HCT116 (cell line): ENCODE results near the gene ALCAM. TPM values are rescaled to one million over a fixed set of nuclear protein-coding genes. Genes with fewer than 3 reads are reported as not detected.

ENCODE experiments used
- ATAC-seq: fragments of 200-7000 bp; cut with Tn5 transposase; 2 replicates; pipeline ENCODE4 v1.9.1; 2020; ENCODE audit warnings: mild to moderate bottlenecking, moderate library complexity
- BruUV-seq: library from RNA; stranded (reverse); fragments of 400-500 nt; replicated peaks from 2 replicates; lab custom pipeline; 2021; lab: Mats Ljungman, UMichigan
- CTCF ChIA-PET: fragments of 300-600 bp; sonication (Branson Sonifier 250); formaldehyde crosslinking; loops from one replicate; lab custom pipeline; 2021; ENCODE audit warnings: antibody characterized with exemption; lab: Charles Lee
- POLR2A ChIA-PET: fragments of 300-600, 350-600 bp; sonication (Branson Sonifier 250); formaldehyde crosslinking; loops from one replicate; lab custom pipeline; 2021; ENCODE audit warnings: antibody characterized with exemption; lab: Charles Lee
- RAD21 ChIA-PET, 2 experiments: fragments of 300-600 bp; sonication (Branson Sonifier 250); formaldehyde crosslinking; loops; one replicate each; lab custom pipeline; 2023; ENCODE audit warnings: low total read pairs in 2 of 2; ENCODE audit not compliant: uncharacterized antibody in 2 of 2, unreplicated experiment in 2 of 2, low non-redundant PET in 1 of 2; lab: Charles Lee
- DNase-seq: peaks from one replicate; pipeline ENCODE4 v3.0.0-alpha.2; 2010; ENCODE audit warnings: low read depth, low spot score
- H2AFZ ChIP-seq: fragments of 200-600 bp; shearing (Covaris generic), sonication (generic); 2 replicates; pipeline ENCODE4 v1.6.1; 2017; ENCODE audit warnings: low read depth, mixed run types, mixed read lengths, antibody characterized with exemption, low read length; ENCODE audit not compliant: poor library complexity, severe bottlenecking
- H3K27ac ChIP-seq: 2 replicates; pipeline ENCODE4 v1.5.1; 2012; ENCODE audit warnings: low read depth, low read length
- H3K27me3 ChIP-seq: fragments of 200-600 bp; sonication (generic); 2 replicates; pipeline ENCODE4 v1.6.1; 2016; ENCODE audit warnings: mixed run types, low read length, mixed read lengths; ENCODE audit not compliant: insufficient read depth
- H3K36me3 ChIP-seq, 2 experiments: fragments of 200-500 bp in 1 of 2; fragments of 200-600 bp in 1 of 2; sonication (Bioruptor generic) in 1 of 2; sonication (generic) in 1 of 2; 2 replicates each; pipeline versions ENCODE4 v1.5.1 to v1.6.1; 2014 to 2016; ENCODE audit warnings: low read length in 2 of 2, inconsistent platforms in 1 of 2, mixed read lengths in 1 of 2, mixed run types in 1 of 2; ENCODE audit not compliant: insufficient read depth in 2 of 2, control insufficient read depth in 1 of 2
- H3K4me1 ChIP-seq, 2 experiments: fragments of 200-600 bp in 1 of 2; sonication (generic) in 1 of 2; 2 replicates each; pipeline versions ENCODE4 v1.5.1 to v1.6.1; 2012 to 2017; ENCODE audit warnings: low read length in 2 of 2, inconsistent platforms in 1 of 2, mild to moderate bottlenecking in 1 of 2, mixed read lengths in 1 of 2, mixed run types in 1 of 2, moderate library complexity in 1 of 2; ENCODE audit not compliant: insufficient read depth in 2 of 2, control insufficient read depth in 1 of 2
- H3K4me2 ChIP-seq: fragments of 200-600 bp; sonication (generic); 2 replicates; pipeline ENCODE4 v1.6.1; 2017; ENCODE audit warnings: mixed run types, low read length, mixed read lengths
- H3K4me3 ChIP-seq, 2 experiments: fragments of 200-600 bp in 1 of 2; sonication (generic) in 1 of 2; replicated peaks in 1 of 2; 2 replicates each; pipeline ENCODE4 v1.5.1; 2011 to 2016; ENCODE audit warnings: low read length in 2 of 2, control low read depth in 1 of 2, low read depth in 1 of 2, mild to moderate bottlenecking in 1 of 2, mixed read lengths in 1 of 2, mixed run types in 1 of 2
- H3K79me2 ChIP-seq: fragments of 200-600 bp; sonication (generic); 2 replicates; pipeline ENCODE4 v1.6.1; 2017; ENCODE audit warnings: mild to moderate bottlenecking, mixed run types, low read length, moderate library complexity, mixed read lengths; ENCODE audit not compliant: insufficient read depth
- H3K9ac ChIP-seq: fragments of 200-600 bp; sonication (generic); 2 replicates; pipeline ENCODE4 v1.6.1; 2016; ENCODE audit warnings: low read length, mixed read lengths
- H3K9me2 ChIP-seq: fragments of 200-600 bp; sonication (generic), shearing (Covaris generic); 2 replicates; pipeline ENCODE4 v1.6.1; 2017; ENCODE audit warnings: mixed run types, mild to moderate bottlenecking, moderate library complexity; ENCODE audit not compliant: insufficient read depth
- H3K9me3 ChIP-seq, 2 experiments: fragments of 200-500 bp in 1 of 2; fragments of 200-600 bp in 1 of 2; sonication (Bioruptor generic) in 1 of 2; sonication (generic) in 1 of 2; 2 replicates each; pipeline ENCODE4 v1.6.1; 2014 to 2017; ENCODE audit warnings: low read length in 2 of 2, mixed read lengths in 2 of 2, inconsistent platforms in 1 of 2, low read depth in 1 of 2, mild to moderate bottlenecking in 1 of 2, mixed run types in 1 of 2, moderate library complexity in 1 of 2; ENCODE audit not compliant: control insufficient read depth in 1 of 2, insufficient read depth in 1 of 2
- H4K20me1 ChIP-seq: fragments of 200-600 bp; sonication (generic), shearing (Covaris generic); 2 replicates; pipeline ENCODE4 v1.6.1; 2017; ENCODE audit warnings: mixed run types, mild to moderate bottlenecking, moderate library complexity; ENCODE audit not compliant: insufficient read depth
- ATF3 ChIP-seq: IDR thresholded peaks from 2 replicates; pipeline ENCODE4 v1.6.1; 2012
- EGR1 ChIP-seq: IDR thresholded peaks from 2 replicates; pipeline ENCODE4 v1.6.1; 2012; ENCODE audit warnings: low read depth
- ELF1 ChIP-seq: IDR thresholded peaks from 2 replicates; pipeline ENCODE4 v1.6.1; 2012; ENCODE audit warnings: low read depth, borderline replicate concordance
- EZH2phosphoT487 ChIP-seq: fragments of 200-600 bp; IDR thresholded peaks from 2 replicates; pipeline ENCODE4 v1.6.1; 2018; ENCODE audit warnings: antibody characterized with exemption, borderline replicate concordance
- FOSL1 ChIP-seq: IDR thresholded peaks from 2 replicates; pipeline ENCODE4 v1.6.1; 2012; ENCODE audit warnings: low read depth
- MAX ChIP-seq: IDR thresholded peaks from 2 replicates; pipeline ENCODE4 v1.6.1; 2012
- POLR2AphosphoS5 ChIP-seq: IDR thresholded peaks from 2 replicates; pipeline ENCODE4 v1.6.1; 2011; ENCODE audit warnings: mild to moderate bottlenecking, low read depth, low read length, moderate library complexity
- RAD21 ChIP-seq: IDR thresholded peaks from 2 replicates; pipeline ENCODE4 v1.6.1; 2012; ENCODE audit warnings: low read depth, mild to moderate bottlenecking
- SRF ChIP-seq: IDR thresholded peaks from 2 replicates; pipeline ENCODE4 v1.6.1; 2012; ENCODE audit warnings: low read depth
- TCF7L2 ChIP-seq: IDR thresholded peaks from 2 replicates; pipeline ENCODE4 v1.7.0; 2011; ENCODE audit warnings: borderline replicate concordance, inconsistent platforms; ENCODE audit not compliant: insufficient read depth, insufficient read length; ENCODE audit errors: extremely low read depth
- YY1 ChIP-seq: IDR thresholded peaks from 2 replicates; pipeline ENCODE4 v1.6.1; 2011; ENCODE audit warnings: low read length, low read depth, moderate library complexity, mild to moderate bottlenecking; ENCODE audit not compliant: insufficient replicate concordance; ENCODE audit errors: extremely low read depth
- ZBTB33 ChIP-seq: IDR thresholded peaks from 2 replicates; pipeline ENCODE4 v1.6.1; 2011; ENCODE audit warnings: mild to moderate bottlenecking, low read length, moderate library complexity; ENCODE audit not compliant: insufficient replicate concordance; ENCODE audit errors: extremely low read depth
- ZNF274 ChIP-seq: fragments of 200-500 bp; sonication (Bioruptor generic); IDR thresholded peaks from 2 replicates; pipeline ENCODE4 v1.6.1; 2014; ENCODE audit warnings: mild to moderate bottlenecking, low read depth, low read length, inconsistent platforms
- intact Hi-C: fragments of 100-400 bp; cut with micrococcal nuclease; formaldehyde crosslinking; loops from 2 replicates; pipeline ENCODE4 v1.10.0; 2022
- total RNA-seq: library from RNA; stranded (reverse); gene quantifications from one replicate; pipeline ENCODE4 v1.2.1, GENCODE V29; 2021; ENCODE audit not compliant: unreplicated experiment

ALCAM gene
- total RNA-seq, 1 experiment from 2014 or later, result 56.7 TPM

- POLR2A ChIA-PET, result no interaction called here
- no peaks in the 10 kb centered on the region for H3K9me2 ChIP-seq
These were observed 32.4 kb upstream of the ALCAM start for GRCh38 chr3:105334138-105334882.

More at GRCh38 chr3:105334138-105334882, 32.4 kb upstream of the ALCAM start:
- ChIA-PET RAD21 (no interaction called here), CTCF (no interaction called here)
- no peaks in the 10 kb centered on the region for H3K27me3 ChIP-seq
- H3K4me1 ChIP-seq, result no peaks in the 10 kb centered on the region
- no peak overlapping the region for H3K4me3 ChIP-seq
- no peak overlapping the region for H3K9ac ChIP-seq
- H2AFZ ChIP-seq, result no peak overlapping the region
- H3K79me2 ChIP-seq, result no peaks in the 10 kb centered on the region
- intact Hi-C loops, result no loop called here
- H4K20me1 ChIP-seq, result no peaks in the 10 kb centered on the region
- DNase-seq (no peak), ATAC-seq (no peak)
- H3K4me2 ChIP-seq, result no peak overlapping the region
- H3K27ac ChIP-seq, result no peak overlapping the region
- TF ChIP-seq POLR2AphosphoS5, result no peak
- TF ChIP-seq ZNF274, result no peak
- TF ChIP-seq MAX, result no peak
- no peak for TF ChIP-seq EGR1
- TF ChIP-seq ELF1, result no peak
- no peak for TF ChIP-seq TCF7L2
- TF ChIP-seq ZBTB33, result no peak
- TF ChIP-seq SRF, result no peak
- TF ChIP-seq RAD21, result no peak
- no peak for TF ChIP-seq FOSL1
- TF ChIP-seq ATF3, result no peak
- TF ChIP-seq EZH2phosphoT487, result no peak
- no peak for TF ChIP-seq YY1
- no peaks in the 10 kb centered on the region for H3K9me3 ChIP-seq
- no peaks in the 10 kb centered on the region for H3K36me3 ChIP-seq
- BruUV-seq, result no TSS peak
